ENCODE results near the gene MAVS. TPM values are rescaled to one million over a fixed set of nuclear protein-coding genes. Genes with fewer than 3 reads are reported as not detected.

Gene MAVS
- total RNA-seq, 1 experiment from 2014 or later: 24.2 TPM

- Histone ChIP-seq H4K91ac (ENCODE audit: insufficient read length, low read depth, low read length) (no peak overlapping the region), H4K5ac (ENCODE audit: insufficient read length, low read depth, low read length) (no peak overlapping the region), H2BK12ac (ENCODE audit: insufficient read length, low read depth, low read length) (no peak overlapping the region), H2BK5ac (ENCODE audit: insufficient read length, low read length) (no peak overlapping the region), H3K4me1 (ENCODE audit: insufficient read depth, low read length) (no peaks in the 10 kb centered on the region; the same call in 1 of the 2 replicates), H3K79me2 (ENCODE audit: insufficient read depth, low read length) (no peaks in the 10 kb centered on the region), H4K20me1 (ENCODE audit: control insufficient read depth, insufficient read depth, insufficient read length) (no peaks in the 10 kb centered on the region), H4K8ac (replicated peaks; ENCODE audit: insufficient read length, low read depth, low read length) (no peak overlapping the region), H3K23ac (ENCODE audit: insufficient read length, low read depth, low read length) (no peak overlapping the region), H3K79me1 (ENCODE audit: insufficient read depth, low read depth, low read length, poor library complexity, severe bottlenecking) (no peaks in the 10 kb centered on the region), H3K9me3 (ENCODE audit: control insufficient read depth, low read depth, low read length) (no peaks in the 10 kb centered on the region), H3K27me3 (ENCODE audit: insufficient read depth, low read length) (no peaks in the 10 kb centered on the region), H3K56ac (ENCODE audit: insufficient read length, low read depth, low read length) (no peak overlapping the region), H3K23me2 (ENCODE audit: insufficient read length, low read depth, low read length, poor library complexity, severe bottlenecking) (no peaks in the 10 kb centered on the region), H2AK5ac (ENCODE audit: insufficient read length, low read length) (no peak overlapping the region), H3K27ac (ENCODE audit: insufficient read length, low read depth, low read length) (no peak overlapping the region), H3T11ph (ENCODE audit: low read length) (no peak overlapping the region), H3K14ac (ENCODE audit: insufficient read depth, low read length) (no peak overlapping the region), H2BK120ac (ENCODE audit: low read depth, low read length, poor library complexity, severe bottlenecking) (no peak overlapping the region), H2BK20ac (ENCODE audit: low read depth, low read length, poor library complexity, severe bottlenecking) (no peak overlapping the region), H3K4ac (ENCODE audit: low read depth, low read length) (no peak overlapping the region), H2BK15ac (ENCODE audit: low read depth, low read length) (no peak overlapping the region), H2AFZ (ENCODE audit: low read length) (no peak overlapping the region), H3K18ac (ENCODE audit: insufficient read length, low read depth, low read length) (no peak overlapping the region), H3K9ac (ENCODE audit: extremely low read depth, insufficient read length, low read length) (no peak overlapping the region), H3K4me2 (ENCODE audit: insufficient read depth, insufficient read length, low read length) (no peak overlapping the region)
- no CpG with 5 or more reads among the region's 12 CpGs for WGBS (ENCODE audit: extremely low coverage, insufficient read length, low lambda C conversion rate)
- no peak overlapping the region for H3K27ac Mint-ChIP-seq
- peaks cover 4% of the 10 kb centered on the region for H3K27me3 Mint-ChIP-seq (ENCODE audit: low read depth)
- no peak for TF ChIP-seq CTCF (conservative IDR thresholded peaks at IDR 0.05)
- H3K36me3 Mint-ChIP-seq (ENCODE audit: insufficient read depth in 1 of 3, low read depth in 3 of 3): no peaks in the 10 kb centered on the region; a peak in 1 of 7 replicates
- no peak overlapping the region for H3K4me3 Mint-ChIP-seq
- no peaks in the 10 kb centered on the region for H3K9me3 Mint-ChIP-seq
- DNase-seq: no peak
- H3K4me1 Mint-ChIP-seq: peaks cover 15 to 24% of the 10 kb centered on the region in 2 experiments
These were observed 32.6 kb upstream of the MAVS start for GRCh38 chr20:3813848-3814581.
